ENCODE measurements around the gene NFYA.
A peak's percentile ranks its signal among the peaks of the same experiment; 100 is the strongest.

NFYA gene

DNA sequence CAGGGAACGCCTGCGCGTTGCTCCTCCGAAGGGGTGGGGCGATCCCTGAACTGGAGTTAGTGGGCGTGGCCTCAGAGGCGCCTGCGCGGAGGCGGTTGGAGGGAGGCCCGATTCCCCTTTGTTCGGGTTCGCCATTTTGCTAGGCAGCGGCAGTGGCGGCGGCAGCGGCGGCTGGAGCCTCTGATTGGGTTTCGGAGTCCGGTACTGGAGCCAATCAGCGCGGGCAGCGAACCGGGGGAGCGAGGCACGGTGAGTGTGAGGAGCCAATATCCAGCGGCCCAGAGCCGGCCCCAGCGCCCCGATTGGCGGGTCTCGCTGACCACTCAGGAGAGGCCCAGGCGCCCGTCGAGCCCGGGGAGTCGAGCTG is at the start of gene NFYA:
TSS of gene NFYA (plus strand) at position 139 of the 367 bp plus-strand sequence. CDS start 6,116 bp downstream, outside the sequence.
- DNase-seq (ENCODE audit: low read depth in 2 of 2): peak in 1 of 2 donors; percentile 99

DNA sequence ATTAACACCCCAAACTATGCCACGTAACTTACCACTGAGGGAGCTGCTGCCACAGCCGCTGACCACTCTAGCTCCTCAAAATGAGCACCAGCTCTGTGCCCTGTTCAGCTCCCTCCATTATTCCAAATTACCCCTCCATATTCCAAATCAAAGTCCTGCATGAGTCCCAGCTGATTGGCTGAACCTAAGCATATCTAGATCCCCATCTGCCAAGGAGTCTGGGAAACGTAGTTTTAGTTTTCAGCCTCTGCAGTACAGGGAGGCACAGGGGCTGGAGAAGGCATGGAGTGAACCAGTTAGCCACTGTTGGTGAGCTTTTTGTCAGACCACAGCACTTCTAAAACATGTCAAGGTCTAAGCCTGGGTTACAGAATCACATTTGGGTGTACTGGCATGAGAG is 49.7 kb upstream of the NFYA start:
- no peak for DNase-seq (ENCODE audit: low read depth in 2 of 2)

DNA sequence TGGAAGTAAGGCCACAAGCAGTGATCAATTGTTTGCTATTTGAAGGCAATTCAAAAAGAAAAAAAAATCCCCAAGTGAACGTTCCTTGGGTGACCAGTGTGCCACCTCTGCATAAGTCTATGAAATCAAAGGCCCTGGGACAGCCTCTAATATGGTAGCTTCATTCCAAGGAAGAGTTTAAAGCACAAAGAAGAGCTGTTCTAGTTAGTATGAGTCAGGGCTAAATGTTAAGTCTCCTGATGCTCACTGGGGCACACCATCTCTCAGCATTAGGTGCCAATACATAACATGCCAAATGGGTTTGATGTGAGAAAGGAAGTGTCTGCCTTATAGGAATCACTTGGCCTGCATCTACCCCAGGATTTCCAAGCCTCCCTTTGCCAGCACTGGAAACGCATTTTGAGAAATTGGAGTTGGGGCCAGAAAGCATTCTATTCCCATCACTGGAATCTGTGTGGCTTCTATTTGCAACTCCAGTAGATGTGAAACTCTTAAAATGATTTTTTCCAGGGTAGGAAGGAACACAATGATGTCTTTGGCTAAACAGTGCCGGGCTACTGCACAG is 46.7 kb upstream of the NFYA start:
- DNase-seq (ENCODE audit: low read depth in 2 of 2): no peak

DNA sequence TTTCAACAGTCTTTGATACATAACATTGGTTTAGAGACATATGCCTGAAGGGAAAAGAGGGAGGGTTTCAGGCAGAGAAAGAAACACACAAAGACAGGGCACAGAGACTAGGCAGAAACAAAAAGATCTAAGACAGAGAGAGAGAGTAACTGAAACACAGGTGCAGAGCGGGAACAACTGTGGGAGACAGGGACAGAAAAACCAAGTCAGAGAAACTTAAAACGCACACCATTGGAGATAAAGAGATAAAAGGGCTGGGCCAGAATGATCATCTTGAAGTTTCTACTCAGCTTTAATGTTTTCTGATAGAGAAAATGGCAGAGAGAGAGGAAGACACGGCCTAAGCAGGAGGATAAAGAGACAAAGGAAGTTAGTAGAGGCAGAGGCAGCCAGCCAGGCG is 45.5 kb upstream of the NFYA start:
- no peak for DNase-seq (ENCODE audit: low read depth in 2 of 2)

DNA sequence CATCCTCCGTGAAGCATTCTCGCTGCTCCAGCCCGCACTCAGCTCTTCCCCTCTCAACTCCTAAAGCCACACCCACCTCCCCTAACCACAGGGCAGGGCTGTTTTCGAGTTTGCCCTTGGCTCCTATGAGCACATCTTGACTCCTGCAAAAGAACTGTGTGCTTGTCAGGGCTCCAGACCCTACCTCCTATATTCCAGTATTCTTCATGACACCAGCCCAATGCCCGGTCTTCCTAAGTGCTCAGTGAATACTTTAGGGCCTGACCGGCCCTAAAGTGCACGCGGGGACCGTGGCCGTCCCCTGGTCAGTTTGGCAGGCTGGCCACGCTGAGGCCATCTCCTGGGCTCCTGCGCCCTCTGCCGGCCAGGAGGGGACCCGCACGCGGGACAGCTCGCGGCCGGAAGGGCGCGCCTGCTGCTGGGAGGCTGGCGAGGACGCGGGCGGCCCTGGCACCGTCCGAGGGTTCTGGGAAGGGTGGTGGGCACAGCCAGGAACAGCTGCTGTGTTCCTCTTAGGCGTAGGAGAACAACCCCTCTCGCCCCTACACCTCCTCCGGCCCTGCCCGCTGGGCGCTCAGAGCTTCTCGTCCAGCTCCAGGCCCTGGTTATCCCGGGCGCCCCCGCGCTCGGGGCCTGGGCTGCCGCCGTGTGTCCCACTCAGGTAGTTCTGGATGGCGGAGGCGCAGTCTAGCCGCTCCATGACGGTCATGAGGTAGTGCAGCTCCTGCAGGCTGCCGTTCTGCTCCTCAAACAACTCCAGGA is 44.8 kb upstream of the NFYA start:
- peak; percentile 66 to 69 for DNase-seq (ENCODE audit: low read depth in 2 of 2)

DNA sequence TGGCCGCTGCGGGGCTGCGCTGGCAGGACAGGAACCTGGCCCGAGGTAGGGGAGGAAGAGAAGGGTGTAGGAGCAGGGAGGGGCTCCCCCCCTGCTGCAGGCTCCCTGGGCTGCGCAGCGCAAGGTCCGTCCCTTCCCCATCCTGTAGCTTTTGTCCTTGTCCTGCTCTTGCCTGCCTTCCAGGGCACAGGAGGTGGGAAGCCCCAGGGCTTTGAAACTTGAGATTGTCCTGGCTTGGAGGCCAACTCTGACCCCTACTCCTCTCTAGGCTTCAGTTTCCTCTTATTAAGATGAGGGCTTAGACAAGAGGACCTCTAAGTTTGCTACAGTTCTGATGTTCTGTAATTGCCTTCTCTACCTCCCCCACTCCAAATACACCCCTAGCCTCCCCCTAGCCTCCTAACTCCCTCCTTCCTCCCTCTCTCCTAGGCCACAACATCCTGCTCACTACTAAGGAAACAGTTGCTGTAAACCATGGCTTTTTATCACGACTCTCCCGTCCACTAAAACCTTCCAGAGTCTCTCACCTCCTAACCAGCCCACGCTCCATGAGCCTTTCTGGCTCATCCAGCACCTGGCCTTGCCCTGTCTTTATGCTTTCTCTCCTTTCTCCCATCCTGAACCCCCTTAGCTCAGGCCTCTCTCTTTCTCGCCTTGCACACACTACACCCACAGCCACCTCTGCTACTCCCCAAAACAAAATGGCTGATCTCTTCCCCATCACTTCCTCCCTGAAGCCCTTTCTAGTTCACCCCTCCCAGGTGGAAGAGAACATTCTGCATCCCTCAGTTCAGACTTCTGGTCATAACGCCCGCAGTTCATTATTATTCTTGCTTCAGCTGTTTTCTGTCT is 44.0 kb upstream of the NFYA start:
- DNase-seq (ENCODE audit: low read depth in 2 of 2): no peak

DNA sequence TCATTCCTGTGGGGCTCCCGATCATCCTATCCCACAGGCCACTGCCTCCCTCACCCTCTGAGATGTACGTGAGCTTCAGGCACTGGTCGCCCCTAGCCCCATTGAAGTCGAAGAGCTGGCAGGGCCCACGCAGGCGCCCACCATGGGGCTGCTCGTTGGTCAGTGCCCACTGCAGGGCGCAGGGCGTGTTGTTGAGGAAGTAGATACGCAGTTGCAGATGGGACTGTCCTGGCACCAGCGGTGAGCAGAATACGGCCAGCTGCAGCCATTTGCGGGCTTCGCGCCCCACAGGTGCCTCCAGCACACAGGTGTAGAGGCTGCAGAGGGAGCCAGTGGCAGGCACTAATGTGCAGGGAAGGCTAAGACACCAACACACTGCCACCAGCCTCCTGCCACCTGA is 39.9 kb upstream of the NFYA start:
- no peak for DNase-seq (ENCODE audit: low read depth in 2 of 2)

DNA sequence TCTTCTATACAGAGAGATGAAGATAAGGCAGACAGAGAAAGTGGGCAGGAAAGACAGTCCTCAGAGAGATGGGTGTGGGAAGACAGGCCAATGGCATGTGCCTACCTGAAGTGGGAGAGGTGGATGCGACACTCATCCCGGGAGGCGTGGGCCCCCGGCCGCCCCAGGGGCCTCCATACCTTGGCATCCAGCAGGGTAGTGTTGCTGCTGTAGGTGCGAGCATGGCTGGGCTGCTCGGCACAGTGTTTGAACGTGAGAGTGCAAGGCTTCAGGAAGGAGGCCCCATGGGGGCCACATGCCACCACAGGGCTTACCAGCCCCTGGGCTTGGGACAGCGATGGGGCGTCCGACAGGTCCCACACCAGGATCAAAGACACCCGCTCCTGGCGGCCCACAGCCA is 39.0 kb upstream of the NFYA start:
- DNase-seq (ENCODE audit: low read depth in 2 of 2): no peak

DNA sequence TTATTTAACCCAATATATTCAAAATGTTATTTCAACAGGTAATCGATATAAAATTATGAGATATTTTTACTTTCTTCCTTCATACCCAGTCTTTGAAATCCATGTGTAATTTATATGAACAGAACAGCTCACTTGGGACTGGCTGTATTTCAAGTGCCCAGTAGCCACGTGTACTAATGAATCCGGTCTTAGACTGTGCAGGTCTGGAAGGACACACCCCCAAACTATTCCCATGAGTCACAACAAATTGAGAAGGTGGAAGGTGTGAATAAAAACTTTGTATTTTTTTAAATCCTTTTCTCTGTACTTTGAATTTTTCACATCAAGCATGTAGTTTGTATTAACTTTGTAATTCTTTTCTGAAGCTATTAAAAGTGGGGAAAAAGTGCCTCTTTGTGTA is 36.6 kb upstream of the NFYA start:
- no peak for DNase-seq (ENCODE audit: low read depth in 2 of 2)

DNA sequence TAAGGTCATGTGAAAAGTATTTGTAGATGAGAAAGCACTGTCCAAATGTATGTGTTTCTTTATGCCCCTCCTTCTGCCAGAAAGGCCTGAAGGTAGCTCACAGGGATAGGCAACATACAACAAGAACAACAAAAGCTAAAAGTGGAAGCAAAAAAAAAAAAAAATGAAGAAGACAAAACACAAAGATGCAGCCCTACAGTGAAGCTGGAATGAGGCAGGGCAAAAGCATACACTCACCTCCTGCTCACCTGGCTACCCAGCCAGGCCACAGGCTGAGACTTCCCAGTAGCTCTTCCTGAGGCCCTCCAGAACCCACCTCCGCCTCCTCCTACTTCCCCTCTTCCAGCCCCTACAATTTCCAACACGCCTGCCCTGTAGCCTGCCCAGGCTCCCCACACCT is 36.2 kb upstream of the NFYA start:
- DNase-seq (ENCODE audit: low read depth in 2 of 2): no peak

DNA sequence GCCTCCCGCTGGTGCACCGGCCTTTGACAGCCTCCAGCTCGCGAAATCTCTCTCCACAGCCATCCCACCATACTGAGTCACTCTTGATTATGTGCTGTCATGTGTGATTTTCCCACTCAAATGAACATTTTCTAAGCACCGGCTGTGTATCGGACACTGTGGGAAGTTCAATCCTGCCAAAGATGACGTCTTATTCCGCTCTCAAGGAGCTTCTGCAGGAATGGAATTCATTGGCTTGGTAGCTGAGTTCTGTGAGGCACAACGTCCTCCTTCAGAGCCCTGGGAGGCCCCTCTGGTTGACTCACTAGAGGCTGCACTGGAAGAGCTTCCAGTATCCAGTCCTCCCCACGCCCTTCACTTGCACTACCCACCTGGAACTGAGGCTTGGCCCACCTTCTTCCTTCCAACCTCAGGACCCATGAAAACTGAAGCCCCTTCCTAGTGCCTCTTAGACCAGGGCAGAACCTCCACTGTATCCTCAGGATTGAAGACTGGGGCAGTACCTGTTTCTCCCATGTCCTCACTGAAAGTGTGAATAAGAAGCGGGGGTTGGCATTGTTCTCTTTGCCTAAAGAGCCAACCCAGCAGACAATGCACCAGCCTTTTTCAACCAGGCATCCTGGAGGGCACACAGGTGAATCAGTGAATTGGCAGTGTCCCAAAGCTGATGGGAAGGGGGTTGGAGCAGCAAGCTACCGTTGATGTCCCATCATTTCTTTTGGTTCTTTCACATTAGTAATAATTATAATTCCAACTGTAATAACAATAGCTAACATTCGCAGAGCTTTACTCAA is 35.5 kb upstream of the NFYA start:
- no peak for DNase-seq (ENCODE audit: low read depth in 2 of 2)

DNA sequence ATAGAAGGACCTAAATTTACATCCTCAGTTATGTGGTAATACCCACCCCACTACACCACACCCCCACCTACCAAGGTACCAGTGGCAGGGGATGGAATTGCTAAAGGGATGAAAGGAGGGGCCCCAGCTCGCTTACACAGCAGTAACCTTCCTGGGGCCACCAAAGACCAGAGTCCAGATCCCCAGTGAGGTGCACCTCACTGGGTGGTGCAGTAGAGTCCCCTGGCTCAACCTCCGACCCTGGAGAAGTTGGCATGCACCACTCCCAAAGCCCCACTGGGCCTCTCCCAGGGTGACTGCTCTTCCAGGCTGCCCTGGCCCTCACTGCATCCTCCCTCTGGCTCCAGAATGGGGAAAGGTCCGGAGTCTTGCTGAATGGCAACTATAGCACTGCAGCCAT is 34.6 kb upstream of the NFYA start:
- no peak for DNase-seq (ENCODE audit: low read depth in 2 of 2)

DNA sequence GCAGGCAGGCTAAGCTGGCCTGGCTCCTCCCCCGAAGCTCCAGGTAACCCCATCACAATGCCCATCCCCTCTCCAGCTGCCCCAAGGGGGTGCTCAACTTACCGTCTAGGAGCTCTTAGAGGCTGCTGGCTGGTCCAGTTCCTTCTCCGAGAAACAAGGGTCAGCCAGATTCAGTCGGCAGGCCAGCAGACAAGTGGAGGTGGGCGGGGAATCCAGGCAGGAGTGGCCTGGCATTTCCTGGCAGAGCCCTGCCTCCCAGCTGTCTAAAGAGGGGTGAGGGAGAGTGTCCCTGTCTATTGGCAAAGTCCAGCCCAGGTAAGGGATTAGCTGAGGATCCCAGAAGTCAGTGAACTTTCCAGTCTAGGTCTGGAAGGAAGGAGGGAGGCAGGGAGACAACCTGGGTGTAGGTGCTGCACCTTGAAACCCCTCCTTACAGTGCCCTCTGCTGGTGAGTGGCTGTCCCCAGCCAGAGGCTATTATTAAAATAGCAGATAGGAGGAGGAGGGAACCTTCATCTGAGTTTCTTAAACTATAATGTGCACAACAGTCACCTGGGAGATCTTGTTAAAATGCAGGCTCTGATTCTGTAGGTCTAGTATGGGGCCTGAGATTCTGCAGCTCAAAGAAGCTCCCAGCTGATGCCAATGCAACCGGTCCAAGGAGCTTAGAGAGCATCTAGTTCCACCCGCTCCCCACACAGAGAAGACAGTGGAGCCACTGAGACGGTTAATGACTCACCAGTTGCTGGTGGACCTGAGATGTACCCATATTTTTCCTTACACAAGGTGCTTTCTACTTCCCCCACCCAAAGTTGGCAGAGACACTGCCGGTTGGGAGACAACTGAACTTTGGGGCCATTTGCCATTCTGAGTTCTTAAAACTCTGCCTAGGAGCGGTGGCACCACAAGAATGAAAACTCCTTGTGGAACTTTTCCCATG is 33.4 kb upstream of the NFYA start, which contains the start of gene UNC5CL:
TSS of gene UNC5CL (minus strand) at position 162 of the 939 bp plus-strand sequence. CDS start 4,147 bp downstream, outside the sequence.
- DNase-seq (ENCODE audit: low read depth in 2 of 2): peak in 1 of 2 donors; percentile 16

DNA sequence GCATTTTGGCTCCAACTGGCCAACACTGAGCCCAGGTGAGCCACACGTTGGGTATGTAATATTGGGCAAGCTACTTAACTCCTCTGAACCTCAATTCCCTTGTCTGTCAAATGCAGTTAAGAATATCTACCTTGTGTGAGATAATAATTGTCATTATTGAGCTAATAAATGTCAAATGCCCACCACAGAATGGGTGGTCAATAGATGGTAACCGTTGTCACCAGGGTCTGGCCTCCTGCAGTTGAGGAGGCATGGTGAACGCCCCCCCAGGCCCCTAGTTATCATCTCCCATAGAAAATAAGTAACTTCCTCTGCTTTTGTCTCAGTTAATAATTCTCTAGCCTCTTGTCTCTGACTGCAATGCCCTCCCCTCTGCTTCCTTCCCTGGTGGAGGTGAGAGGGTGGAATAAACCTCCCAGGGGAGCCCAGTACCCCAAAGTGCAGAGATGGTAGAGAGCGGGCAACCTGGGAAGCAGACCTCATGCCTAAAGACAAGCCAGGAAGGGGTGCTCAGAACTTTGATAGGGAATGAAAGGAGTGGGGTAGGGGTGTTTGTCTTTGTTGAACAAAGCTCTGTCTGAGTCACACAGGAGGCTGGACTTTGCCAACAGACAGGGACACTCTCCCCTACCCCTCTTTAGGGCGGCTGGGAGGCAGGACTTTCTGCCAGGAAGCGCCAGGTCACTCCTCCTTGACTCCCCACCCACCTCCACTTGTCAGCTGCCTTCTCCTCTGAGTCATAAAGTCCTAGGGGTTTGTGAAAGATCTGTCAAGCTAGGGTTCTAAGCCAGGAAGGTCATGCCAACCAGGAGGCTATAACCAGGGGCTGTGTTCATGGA is 32.5 kb upstream of the NFYA start:
- no peak for DNase-seq (ENCODE audit: low read depth in 2 of 2)

DNA sequence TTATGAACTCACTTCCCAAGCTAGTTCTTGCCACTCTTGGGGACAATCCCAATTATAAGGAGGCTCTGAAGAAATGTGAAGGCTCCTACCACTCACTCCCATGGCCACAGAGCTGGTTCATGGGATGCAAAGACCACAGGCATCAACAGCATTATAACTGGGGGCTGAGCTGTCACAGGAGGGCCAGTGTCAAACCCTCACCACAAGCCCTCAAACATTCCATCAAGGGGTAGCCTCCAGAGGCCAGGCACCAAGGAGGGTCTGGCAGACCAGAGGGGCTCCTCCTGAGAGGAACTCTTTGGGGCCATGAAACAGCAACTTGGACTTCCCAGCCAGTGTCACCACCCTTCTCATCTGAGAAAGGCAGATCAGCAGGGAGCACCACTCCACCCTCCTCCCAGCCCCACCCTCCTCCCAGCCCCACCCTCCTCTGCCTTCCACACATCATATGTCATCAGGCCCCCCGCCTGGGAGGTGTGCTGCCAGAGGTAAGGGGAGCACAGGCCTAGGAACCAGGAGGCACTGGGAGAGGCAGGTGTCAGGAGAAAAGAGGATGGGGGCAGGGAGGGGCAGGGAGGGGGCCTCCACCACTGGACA is 31.7 kb upstream of the NFYA start:
- DNase-seq (ENCODE audit: low read depth in 2 of 2): no peak

DNA sequence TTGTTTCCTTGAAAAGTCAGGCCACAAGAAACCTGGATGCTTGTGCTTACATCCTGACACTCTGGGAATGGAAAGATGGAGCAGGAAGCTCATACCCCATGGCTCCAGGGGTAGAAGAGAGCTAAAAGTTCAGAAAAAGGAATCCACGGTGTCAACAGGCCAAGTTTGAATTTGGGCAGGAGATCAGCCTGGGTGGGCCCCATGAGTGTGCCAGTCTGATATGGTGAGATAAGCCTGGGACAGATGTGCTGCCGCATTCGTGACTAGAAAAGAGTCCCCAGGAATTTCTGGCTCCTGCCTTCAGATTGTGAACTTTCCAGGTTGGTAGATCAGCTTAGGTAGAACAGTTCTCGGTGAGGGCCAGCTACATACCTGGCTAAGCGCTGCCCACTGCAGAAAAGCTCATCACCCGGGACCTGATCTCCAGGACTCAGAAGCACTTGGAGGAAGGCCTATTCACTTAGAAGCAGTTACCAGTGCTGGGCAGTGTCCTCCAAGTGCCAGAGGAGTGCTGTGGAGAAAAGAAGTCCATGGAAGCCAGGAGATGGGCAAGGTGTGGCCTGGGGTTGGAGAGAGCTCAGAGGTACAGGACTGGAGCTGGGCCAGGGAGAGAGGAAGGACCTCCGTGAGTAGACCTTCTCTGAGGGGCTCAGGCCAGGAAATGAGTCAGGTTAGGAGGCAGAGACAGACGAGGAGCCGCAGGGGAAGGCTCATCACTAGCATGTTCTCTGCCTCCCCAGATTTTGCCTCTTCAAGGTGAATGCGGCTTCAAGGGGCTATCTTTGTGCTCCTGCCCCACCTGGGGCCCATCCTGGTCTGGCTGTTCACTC is 30.3 kb upstream of the NFYA start, which contains the start of gene TSPO2:
TSS of gene TSPO2 (plus strand) at position 242 of the 830 bp plus-strand sequence. CDS start at position 761, 519 bp downstream.
- no peak for DNase-seq (ENCODE audit: low read depth in 2 of 2)

DNA sequence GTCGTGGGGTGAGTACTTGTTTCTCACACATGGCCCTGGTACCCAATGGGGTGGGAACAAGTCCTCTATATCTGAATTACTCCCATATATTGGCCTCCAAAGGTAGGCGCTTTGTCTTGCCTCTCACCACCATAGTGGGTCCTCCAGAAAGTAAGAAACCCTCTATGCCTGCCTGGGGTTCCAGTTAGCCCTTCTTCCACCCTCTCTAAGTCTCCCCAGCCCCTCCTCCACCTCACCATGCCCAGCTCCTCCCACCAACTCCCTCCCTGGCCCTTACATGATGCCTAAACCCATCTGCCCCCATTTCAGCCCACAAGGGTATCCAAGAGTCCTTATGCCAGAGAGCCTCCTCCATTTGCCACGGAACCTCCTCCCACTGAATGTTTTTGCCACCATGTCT is 29.6 kb upstream of the NFYA start:
- no peak for DNase-seq (ENCODE audit: low read depth in 2 of 2)

DNA sequence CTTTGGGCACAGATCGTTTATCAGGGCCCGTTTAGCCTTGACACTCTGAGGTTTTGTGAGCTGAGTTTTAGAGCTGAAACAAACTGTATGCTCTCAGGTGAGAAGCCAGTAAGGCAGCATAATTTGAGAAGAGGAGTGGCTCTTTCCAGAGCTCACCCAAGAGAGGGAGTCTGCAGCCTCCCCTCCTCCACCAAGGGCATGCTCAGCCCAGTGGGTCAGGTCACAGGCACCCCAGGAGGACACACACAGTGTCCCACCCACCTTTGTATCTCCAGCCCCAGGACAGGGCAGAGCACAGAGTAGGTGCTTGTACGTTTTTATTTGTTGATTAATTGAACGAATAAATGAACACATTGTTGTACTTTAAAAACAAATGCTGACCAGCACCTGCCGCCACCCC is 27.1 kb upstream of the NFYA start:
- DNase-seq (ENCODE audit: low read depth in 2 of 2): no peak
